Kidney (tissue), 14 donors: Measurements from ENCODE around the gene MRPS23. TPM values are rescaled to one million over a fixed set of nuclear protein-coding genes. Genes with fewer than 3 reads are reported as not detected.

Source experiments
- DNase-seq, 5 donors: peaks; one replicate each; pipeline ENCODE4 v3.0.0-alpha.2; 2013 to 2020
- FAIRE-seq: peaks from 2 replicates; lab custom pipeline; 2012; peaks lifted over from hg19 to GRCh38; lab: Jason Lieb, UNC
- H3K27ac ChIP-seq, 2 donors: one replicate each; pipeline ENCODE4 v1.7.0; 2013; ENCODE audit warnings: low read depth in 2 of 2, low read length in 2 of 2, inconsistent platforms in 1 of 2
- H3K27me3 ChIP-seq: one replicate; pipeline ENCODE4 v1.7.1; 2013; ENCODE audit warnings: low read length, inconsistent platforms; ENCODE audit not compliant: control insufficient read depth, insufficient read depth
- H3K36me3 ChIP-seq, 3 donors: one replicate each; pipeline versions ENCODE4 v1.7.0 to v1.7.1; 2013; ENCODE audit warnings: low read length in 3 of 3, control low read depth in 1 of 3, inconsistent platforms in 1 of 3; ENCODE audit not compliant: insufficient read depth in 3 of 3, control insufficient read depth in 2 of 3
- H3K4me1 ChIP-seq, 3 donors: one replicate each; pipeline versions ENCODE4 v1.7.0 to v1.7.1; 2013; ENCODE audit warnings: low read length in 3 of 3, inconsistent platforms in 1 of 3, low read depth in 1 of 3; ENCODE audit not compliant: control insufficient read depth in 2 of 3, insufficient read depth in 2 of 3
- H3K4me3 ChIP-seq, 3 donors: one replicate each; pipeline versions ENCODE4 v1.7.0 to v1.8.1; 2013; ENCODE audit warnings: low read length in 3 of 3, control low read depth in 1 of 3, inconsistent platforms in 1 of 3
- H3K9ac ChIP-seq, 3 donors: one replicate each; pipeline versions ENCODE4 v1.7.0 to v1.7.1; 2013; ENCODE audit warnings: low read length in 3 of 3, control low read depth in 1 of 3, inconsistent platforms in 1 of 3
- H3K9me3 ChIP-seq, 3 donors: one replicate each; pipeline versions ENCODE4 v1.7.0 to v1.7.1; 2013; ENCODE audit warnings: low read length in 3 of 3, control low read depth in 1 of 3, inconsistent platforms in 1 of 3; ENCODE audit not compliant: control insufficient read depth in 2 of 3, insufficient read depth in 1 of 3
- intact Hi-C: fragments of 100-400 bp; cut with DNase I; formaldehyde crosslinking; loops from one replicate; pipeline ENCODE4 v1.11.1; 2022
- polyA plus RNA-seq: library from polyadenylated mRNA; stranded (reverse); fragments of 350-450 nt; fragmentation: Illumina TruSeq; extraction: RNeasy Lipid Tissue Mini Kit (QIAGEN cat#74804); gene quantifications from one replicate; pipeline ENCODE4 v1.2.3, GENCODE V29; 2014; ENCODE audit warnings: low read depth, low replicate concordance; ENCODE audit not compliant: insufficient read depth
- total RNA-seq: library from RNA; stranded (reverse); fragmentation: NEBNext Ultra II Directional; extraction: Animal tissue kit (Norgen Biotek cat#: 25700); gene quantifications from one replicate; pipeline ENCODE4 v1.2.1, GENCODE V29; 2021
- TF ChIP-seq, protein P1 (sequence below): IDR thresholded peaks from 3 replicates; pipeline ENCODE4 v1.5.1; 2012; ENCODE audit warnings: mild to moderate bottlenecking, moderate library complexity, borderline replicate concordance; ENCODE audit not compliant: insufficient read depth; ENCODE audit errors: extremely low read depth
- donor health status: control.
- donor health status: control.
- donor health status: control.
- donor health status: control.
- donor health status: control.
- donor health status: DM: yes; HTN: yes; CAD: no.
- donor health status: Normal renal cell carcinoma (clear cell type).

The MRPS23 gene
- total and polyA plus RNA-seq, 2 donors from 2014 or later: 40.2 to 75.3 TPM

DNA sequence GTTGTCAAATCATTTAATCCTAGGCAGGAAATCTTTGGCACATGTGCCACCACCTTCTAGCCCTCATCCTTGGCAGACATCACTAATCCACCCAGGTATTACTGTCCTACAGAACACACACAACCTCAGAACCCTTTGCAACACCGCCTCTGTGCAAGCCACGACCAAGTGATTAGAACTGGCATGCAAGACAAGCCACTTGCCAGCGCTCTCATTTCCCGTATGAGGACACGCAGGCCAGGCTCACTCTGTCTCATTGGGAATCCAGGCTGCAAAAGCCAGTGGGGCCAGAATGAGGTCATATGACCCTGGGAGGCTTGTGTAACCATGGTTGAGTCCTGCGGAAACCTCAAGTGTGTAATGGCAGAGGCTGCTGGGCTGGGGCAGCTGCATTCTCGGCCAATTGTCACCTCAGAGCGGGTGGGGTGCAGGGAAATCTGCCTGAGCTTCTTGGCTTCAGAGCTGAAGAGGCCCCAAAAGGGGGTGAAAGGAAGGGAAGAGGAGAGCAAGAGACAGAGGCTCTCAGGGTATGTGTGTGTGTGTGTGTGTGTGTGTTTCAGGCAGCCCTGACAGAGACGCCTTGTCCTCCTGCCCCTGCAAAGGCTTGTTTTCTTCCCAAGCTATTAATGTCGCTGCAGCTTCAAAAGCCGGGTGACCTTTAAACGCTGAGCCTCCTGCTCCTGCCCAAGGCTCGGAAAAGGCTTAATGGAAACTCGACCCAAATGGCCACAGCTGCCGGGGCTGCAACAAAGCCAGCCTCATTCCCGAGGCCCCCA is 43.2 kb upstream of the MRPS23 start:
- no peak for FAIRE-seq
- no peaks in the 10 kb centered on the region for H3K36me3 ChIP-seq
- intact Hi-C loops: no loop called here
- no peaks in the 10 kb centered on the region for H3K9me3 ChIP-seq
- H3K4me3 ChIP-seq: peak overlapping the region in 1 of 3 donors; percentile 37
- peak overlapping the region in 2 of 3 donors; percentile 65 to 76 for H3K9ac ChIP-seq
- peak overlapping the region; percentile 90 to 98 for H3K27ac ChIP-seq
- no peaks in the 10 kb centered on the region for H3K27me3 ChIP-seq
- TF ChIP-seq, protein P1, sequence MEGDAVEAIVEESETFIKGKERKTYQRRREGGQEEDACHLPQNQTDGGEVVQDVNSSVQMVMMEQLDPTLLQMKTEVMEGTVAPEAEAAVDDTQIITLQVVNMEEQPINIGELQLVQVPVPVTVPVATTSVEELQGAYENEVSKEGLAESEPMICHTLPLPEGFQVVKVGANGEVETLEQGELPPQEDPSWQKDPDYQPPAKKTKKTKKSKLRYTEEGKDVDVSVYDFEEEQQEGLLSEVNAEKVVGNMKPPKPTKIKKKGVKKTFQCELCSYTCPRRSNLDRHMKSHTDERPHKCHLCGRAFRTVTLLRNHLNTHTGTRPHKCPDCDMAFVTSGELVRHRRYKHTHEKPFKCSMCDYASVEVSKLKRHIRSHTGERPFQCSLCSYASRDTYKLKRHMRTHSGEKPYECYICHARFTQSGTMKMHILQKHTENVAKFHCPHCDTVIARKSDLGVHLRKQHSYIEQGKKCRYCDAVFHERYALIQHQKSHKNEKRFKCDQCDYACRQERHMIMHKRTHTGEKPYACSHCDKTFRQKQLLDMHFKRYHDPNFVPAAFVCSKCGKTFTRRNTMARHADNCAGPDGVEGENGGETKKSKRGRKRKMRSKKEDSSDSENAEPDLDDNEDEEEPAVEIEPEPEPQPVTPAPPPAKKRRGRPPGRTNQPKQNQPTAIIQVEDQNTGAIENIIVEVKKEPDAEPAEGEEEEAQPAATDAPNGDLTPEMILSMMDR: no peak
- H3K4me1 ChIP-seq: peaks cover 3 to 53% (median 46%) of the 10 kb centered on the region in 3 donors
- peak; percentile 82 to 94 (median 83) for DNase-seq

DNA sequence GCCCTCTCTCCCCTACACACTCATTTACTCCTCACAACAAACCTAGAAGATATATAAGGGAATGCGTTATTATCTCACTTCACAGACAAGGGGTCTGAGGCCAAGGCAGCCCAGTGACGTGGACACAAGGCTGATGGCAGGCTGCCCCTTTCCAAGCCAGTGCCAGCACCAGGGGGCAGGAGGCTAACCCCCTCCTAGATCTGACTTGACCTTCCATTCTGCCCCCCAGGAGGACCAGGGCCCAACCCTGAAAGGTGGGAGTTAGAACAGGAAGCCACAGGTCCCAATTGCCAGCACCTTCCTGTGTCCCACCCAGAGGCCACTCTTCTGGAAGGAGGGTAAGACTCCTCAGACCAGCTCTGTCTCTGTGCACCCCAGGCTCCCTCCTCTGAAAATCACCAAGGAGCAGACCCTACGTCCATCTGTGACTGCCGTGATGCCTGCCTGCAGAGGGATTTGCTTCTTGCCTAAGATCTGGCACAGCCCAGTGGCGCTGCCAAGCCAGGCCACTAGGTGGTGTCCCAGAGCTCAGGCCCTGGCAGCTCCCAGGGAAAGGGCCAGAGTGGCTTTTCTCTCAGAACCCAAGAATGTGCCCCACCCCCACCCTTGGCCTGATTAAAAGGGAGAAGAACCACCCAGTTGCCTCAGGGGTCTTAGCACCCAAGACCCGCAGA is 42.4 kb upstream of the MRPS23 start:
- no peak overlapping the region for H3K4me3 ChIP-seq
- no peak for FAIRE-seq

DNA sequence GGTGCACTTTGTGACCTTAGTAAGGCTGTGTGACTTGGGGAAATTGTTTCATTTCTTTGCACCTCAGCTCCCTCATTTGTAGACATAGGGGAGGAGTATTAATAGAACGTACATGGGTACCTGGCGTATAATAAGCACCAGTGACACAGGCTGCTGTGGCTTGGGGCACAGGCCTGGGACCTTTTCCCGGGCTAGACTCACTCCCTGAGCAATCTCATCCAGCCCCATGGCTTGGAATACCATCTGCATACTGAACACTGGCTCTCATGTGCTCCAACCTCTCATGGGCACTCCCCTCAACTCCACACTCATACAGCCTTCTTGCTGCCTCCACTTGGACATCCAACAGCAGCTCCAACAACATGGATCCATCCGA is 41.0 kb upstream of the MRPS23 start:
- no peak for FAIRE-seq
- Histone ChIP-seq H3K4me3 (no peak overlapping the region), H3K36me3 (no peaks in the 10 kb centered on the region), H3K9me3 (no peaks in the 10 kb centered on the region), H3K4me1 (peaks cover 3 to 52% (median 46%) of the 10 kb centered on the region in 3 donors), H3K27ac (peak overlapping the region; percentile 90 to 98), H3K27me3 (no peaks in the 10 kb centered on the region), H3K9ac (peak overlapping the region in 1 of 3 donors; percentile 49)
- intact Hi-C loops: no loop called here
- no peak for DNase-seq
- TF ChIP-seq, protein P1: no peak

More for the DNA sequence above, 42.4 kb upstream of the MRPS23 start:
- DNase-seq: peak; percentile 91 to 96 (median 93)
- intact Hi-C loops: no loop called here
- TF ChIP-seq, protein P1: peak; percentile 97
- H3K9ac ChIP-seq: peak overlapping the region in 2 of 3 donors; percentile 65 to 76
- H3K36me3 ChIP-seq: no peaks in the 10 kb centered on the region
- H3K27ac ChIP-seq: peak overlapping the region; percentile 90 to 98
- H3K27me3 ChIP-seq: no peaks in the 10 kb centered on the region
- H3K4me1 ChIP-seq: peaks cover 3 to 52% (median 46%) of the 10 kb centered on the region in 3 donors
- H3K9me3 ChIP-seq: no peaks in the 10 kb centered on the region
